OCI-LY1 (cell line): Measurements from ENCODE around the gene COLEC12.

Source experiments
- H2AFZ ChIP-seq: fragments of 200-600 bp; sonication (generic), shearing (Covaris generic); 2 replicates; pipeline ENCODE4 v1.6.0; 2014; ENCODE audit warnings: antibody characterized with exemption, mild to moderate bottlenecking, low read length
- H3F3A ChIP-seq: fragments of 200-600 bp; sonication (generic), shearing (Covaris generic); 2 replicates; pipeline ENCODE4 v1.6.0; 2014; ENCODE audit warnings: mild to moderate bottlenecking, antibody characterized with exemption, low read length, moderate library complexity; ENCODE audit not compliant: insufficient read depth
- H3K27ac ChIP-seq: fragments of 200-600 bp; sonication (generic); 2 replicates; pipeline ENCODE4 v1.5.1; 2014; ENCODE audit warnings: low read length, mixed run types, mild to moderate bottlenecking, low read depth; ENCODE audit not compliant: poor library complexity, severe bottlenecking
- H3K27me3 ChIP-seq: fragments of 200-600 bp; sonication (generic); 2 replicates; pipeline ENCODE4 v1.6.0; 2014; ENCODE audit warnings: antibody characterized with exemption, mild to moderate bottlenecking, low read length, moderate library complexity; ENCODE audit not compliant: insufficient read depth
- H3K36me3 ChIP-seq: fragments of 200-600 bp; sonication (generic); 2 replicates; pipeline ENCODE4 v1.6.1; 2014; ENCODE audit warnings: mild to moderate bottlenecking, antibody characterized with exemption, low read length, moderate library complexity, mixed read lengths; ENCODE audit not compliant: insufficient read depth
- H3K4me1 ChIP-seq: fragments of 200-600 bp; sonication (generic); 2 replicates; pipeline ENCODE4 v1.5.1; 2014; ENCODE audit warnings: mild to moderate bottlenecking, low read length, moderate library complexity; ENCODE audit not compliant: insufficient read depth, severe bottlenecking
- H3K4me2 ChIP-seq: fragments of 200-600 bp; sonication (generic), shearing (Covaris generic); 2 replicates; pipeline ENCODE4 v1.6.1; 2014; ENCODE audit warnings: low read length
- H3K4me3 ChIP-seq: fragments of 200-600 bp; sonication (generic); 2 replicates; pipeline ENCODE4 v1.5.1; 2014; ENCODE audit warnings: low read length, low read depth, mild to moderate bottlenecking, mixed read lengths; ENCODE audit not compliant: poor library complexity, severe bottlenecking
- H3K79me2 ChIP-seq: fragments of 200-600 bp; shearing (Covaris generic); 2 replicates; pipeline ENCODE4 v1.6.1; 2016; ENCODE audit warnings: mixed run types, low read length, mixed read lengths; ENCODE audit not compliant: insufficient read depth
- H3K9ac ChIP-seq: fragments of 200-600 bp; sonication (generic), shearing (Covaris generic); 2 replicates; pipeline ENCODE4 v1.6.1; 2014; ENCODE audit warnings: mild to moderate bottlenecking, low read length, mixed read lengths
- H3K9me2 ChIP-seq: fragments of 200-600 bp; sonication (generic), shearing (Covaris generic); 2 replicates; pipeline ENCODE4 v1.6.1; 2014; ENCODE audit warnings: low read depth, mild to moderate bottlenecking, low read length, mixed read lengths
- H3K9me3 ChIP-seq: fragments of 200-600 bp; shearing (Covaris generic); 2 replicates; pipeline ENCODE4 v1.6.1; 2014; ENCODE audit warnings: low read length, mixed read lengths
- H4K20me1 ChIP-seq: fragments of 200-600 bp; sonication (generic), shearing (Covaris generic); 2 replicates; pipeline ENCODE4 v1.6.0; 2016; ENCODE audit warnings: mild to moderate bottlenecking, low read length; ENCODE audit not compliant: insufficient read depth
- EZH2 ChIP-seq: fragments of 200-600 bp; sonication (generic), shearing (Covaris generic); IDR thresholded peaks from 2 replicates; pipeline ENCODE4 v1.8.0; 2017; ENCODE audit warnings: borderline replicate concordance, mixed run types, mild to moderate bottlenecking, antibody characterized with exemption, low read length, moderate library complexity, mixed read lengths
- TF ChIP-seq, protein P1 (sequence below): fragments of 200-600 bp; sonication (generic), shearing (Covaris generic); IDR thresholded peaks from 2 replicates; pipeline ENCODE4 v1.5.1; 2017; ENCODE audit warnings: mild to moderate bottlenecking, antibody characterized with exemption, low read length, moderate library complexity, mixed read lengths

Gene COLEC12

DNA sequence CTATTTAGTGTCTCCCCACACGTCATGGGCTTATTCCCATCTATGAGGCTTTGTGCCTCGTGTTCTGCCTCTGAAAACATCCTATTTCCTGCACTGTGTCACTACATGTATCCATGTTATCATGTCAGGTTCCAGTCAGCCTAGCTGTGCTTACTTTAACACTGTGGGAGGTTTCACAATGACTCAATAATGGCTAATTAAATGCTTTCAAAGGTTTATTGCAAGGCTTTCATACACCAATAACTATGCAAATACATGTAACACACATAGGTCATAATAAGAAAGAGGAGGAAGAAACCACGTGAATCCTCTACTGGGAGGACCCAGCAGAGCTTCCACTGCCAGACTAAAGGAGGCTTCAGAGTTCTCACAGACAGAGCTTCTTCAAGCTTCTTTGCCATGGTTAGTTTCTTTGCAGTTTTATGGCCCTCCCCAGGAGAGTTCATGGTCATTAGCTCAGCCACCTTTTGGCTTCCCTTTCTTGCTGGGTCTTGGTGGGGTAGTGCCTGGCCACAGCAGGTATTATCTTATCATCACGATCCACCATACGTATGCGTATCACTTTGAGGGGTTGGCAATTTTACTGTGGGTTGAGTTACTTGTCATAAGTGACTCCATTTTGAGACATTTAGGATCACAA is 5.1 kb upstream of the COLEC12 start:
- Histone ChIP-seq H3K9me2 (no peaks in the 10 kb centered on the region), H3K9ac (no peak overlapping the region), H3F3A (no peaks in the 10 kb centered on the region), H3K4me3 (no peak overlapping the region), H3K27me3 (no peaks in the 10 kb centered on the region), H2AFZ (no peak overlapping the region), H3K27ac (no peak overlapping the region), H3K79me2 (no peaks in the 10 kb centered on the region), H3K9me3 (no peaks in the 10 kb centered on the region), H3K4me2 (no peak overlapping the region), H3K4me1 (no peaks in the 10 kb centered on the region), H4K20me1 (no peaks in the 10 kb centered on the region), H3K36me3 (no peaks in the 10 kb centered on the region)
- TF ChIP-seq EZH2: no peak
- TF ChIP-seq, protein P1, sequence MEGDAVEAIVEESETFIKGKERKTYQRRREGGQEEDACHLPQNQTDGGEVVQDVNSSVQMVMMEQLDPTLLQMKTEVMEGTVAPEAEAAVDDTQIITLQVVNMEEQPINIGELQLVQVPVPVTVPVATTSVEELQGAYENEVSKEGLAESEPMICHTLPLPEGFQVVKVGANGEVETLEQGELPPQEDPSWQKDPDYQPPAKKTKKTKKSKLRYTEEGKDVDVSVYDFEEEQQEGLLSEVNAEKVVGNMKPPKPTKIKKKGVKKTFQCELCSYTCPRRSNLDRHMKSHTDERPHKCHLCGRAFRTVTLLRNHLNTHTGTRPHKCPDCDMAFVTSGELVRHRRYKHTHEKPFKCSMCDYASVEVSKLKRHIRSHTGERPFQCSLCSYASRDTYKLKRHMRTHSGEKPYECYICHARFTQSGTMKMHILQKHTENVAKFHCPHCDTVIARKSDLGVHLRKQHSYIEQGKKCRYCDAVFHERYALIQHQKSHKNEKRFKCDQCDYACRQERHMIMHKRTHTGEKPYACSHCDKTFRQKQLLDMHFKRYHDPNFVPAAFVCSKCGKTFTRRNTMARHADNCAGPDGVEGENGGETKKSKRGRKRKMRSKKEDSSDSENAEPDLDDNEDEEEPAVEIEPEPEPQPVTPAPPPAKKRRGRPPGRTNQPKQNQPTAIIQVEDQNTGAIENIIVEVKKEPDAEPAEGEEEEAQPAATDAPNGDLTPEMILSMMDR: no peak

DNA sequence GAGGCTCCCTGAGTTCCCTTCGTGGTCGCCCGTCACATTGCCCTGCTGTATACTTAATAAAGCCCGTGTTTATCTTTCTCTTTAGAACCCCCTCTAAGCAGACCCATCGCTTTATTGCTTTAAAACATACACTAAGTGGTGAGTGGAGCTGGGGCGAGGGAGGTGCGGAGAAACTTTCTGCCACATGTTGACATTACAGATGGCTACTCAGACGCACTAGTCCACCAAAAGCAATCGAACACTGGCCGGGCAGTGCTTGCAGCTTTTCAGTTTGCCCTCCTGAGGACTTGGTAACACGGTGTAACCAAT is 859 bp upstream of the COLEC12 start:
- Histone ChIP-seq H3K9me3 (no peaks in the 10 kb centered on the region), H3K4me3 (no peak overlapping the region), H3K9ac (no peak overlapping the region), H3F3A (no peaks in the 10 kb centered on the region), H3K4me2 (no peak overlapping the region), H3K27ac (no peak overlapping the region), H3K4me1 (no peaks in the 10 kb centered on the region), H3K79me2 (no peaks in the 10 kb centered on the region), H2AFZ (no peak overlapping the region), H3K9me2 (no peaks in the 10 kb centered on the region), H3K27me3 (no peaks in the 10 kb centered on the region), H4K20me1 (no peaks in the 10 kb centered on the region), H3K36me3 (no peaks in the 10 kb centered on the region)
- TF ChIP-seq EZH2: no peak
- TF ChIP-seq, protein P1: no peak

DNA sequence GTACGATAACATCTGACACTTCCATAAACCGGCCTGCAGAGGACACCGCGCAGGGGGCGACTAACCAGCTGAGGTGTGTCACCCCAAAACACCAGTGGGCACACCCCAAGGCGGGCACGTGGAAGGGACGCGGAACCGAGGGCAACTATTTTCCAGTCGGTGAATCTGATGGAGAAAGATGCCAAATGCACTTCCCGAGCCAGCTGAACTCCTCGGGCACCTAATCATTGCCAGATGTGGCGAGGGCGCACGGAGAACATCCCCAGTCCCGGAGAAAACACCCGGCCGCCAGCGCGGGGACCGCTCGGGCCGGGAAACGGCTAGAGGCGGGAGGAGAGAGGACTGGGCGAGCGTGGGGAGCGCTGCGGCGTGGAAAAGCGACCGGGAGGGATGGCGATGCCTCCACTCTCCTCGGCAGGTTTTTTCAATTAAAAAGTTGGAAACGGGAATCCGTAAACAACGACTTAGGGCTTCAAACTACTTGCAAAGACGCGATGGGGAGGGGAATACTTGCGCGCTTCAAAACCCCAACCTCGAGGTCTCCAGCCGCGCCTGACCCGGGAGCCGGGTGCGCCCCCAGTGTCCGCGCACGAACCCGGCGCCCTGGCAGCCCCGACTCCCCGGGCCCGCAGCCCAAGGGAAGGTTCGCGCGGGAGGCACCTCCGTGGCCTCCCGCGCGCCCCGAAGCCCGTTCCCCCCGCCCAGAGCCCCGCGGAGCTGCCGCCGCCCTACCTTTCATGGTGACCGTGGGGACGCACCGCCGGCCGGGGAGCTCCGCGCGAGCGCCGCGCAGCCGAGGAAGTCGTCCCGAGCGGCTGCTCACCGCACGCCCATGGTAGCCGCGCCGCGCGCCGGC is 497 bp downstream of the COLEC12 start:
- Histone ChIP-seq H3K4me2 (no peak overlapping the region), H3K9me2 (no peaks in the 10 kb centered on the region), H3K79me2 (no peaks in the 10 kb centered on the region), H3K27me3 (no peaks in the 10 kb centered on the region), H3F3A (no peaks in the 10 kb centered on the region), H3K27ac (no peak overlapping the region), H3K4me1 (no peaks in the 10 kb centered on the region), H3K9ac (no peak overlapping the region), H4K20me1 (no peaks in the 10 kb centered on the region), H2AFZ (no peak overlapping the region), H3K9me3 (no peaks in the 10 kb centered on the region), H3K36me3 (no peaks in the 10 kb centered on the region), H3K4me3 (no peak overlapping the region)
- no peak for TF ChIP-seq EZH2
- TF ChIP-seq, protein P1: no peak
